GM21526 (cell line): ENCODE results near the gene SNIP1.
"Not testable (repeated sequence)": the region's sequence is repeated elsewhere in the genome, so short reads cannot be mapped to it uniquely, and the experiment has no call there.

ENCODE experiments used
- ATAC-seq: cut with Tn5 transposase; IDR thresholded peaks from one replicate; pipeline ENCODE4 v1.9.1; 2021; ENCODE audit warnings: moderate library complexity; ENCODE audit not compliant: unreplicated experiment, low FRiP score

Gene SNIP1

DNA sequence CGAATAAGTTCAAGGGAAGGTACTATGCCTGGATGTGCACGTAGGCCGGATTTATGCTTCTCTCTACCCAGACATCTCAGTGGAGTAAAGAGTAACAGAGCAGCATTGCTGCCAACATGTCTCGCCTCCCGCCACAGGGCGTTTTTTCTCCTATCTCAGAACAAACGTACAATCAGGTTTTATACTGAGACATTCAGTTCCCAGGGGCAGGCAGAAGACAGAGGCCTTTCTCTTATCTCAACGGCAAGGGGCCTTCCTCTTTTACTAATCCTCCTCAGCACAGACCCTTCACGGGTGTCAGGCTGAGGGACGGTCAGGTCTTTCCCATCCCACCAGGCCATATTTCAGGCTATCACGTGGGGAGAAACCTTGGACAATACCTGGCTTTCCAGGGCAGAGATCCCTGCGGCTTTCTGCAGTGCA lies 5.9 kb upstream of the SNIP1 start:
- ATAC-seq: not testable (repeated sequence)

DNA sequence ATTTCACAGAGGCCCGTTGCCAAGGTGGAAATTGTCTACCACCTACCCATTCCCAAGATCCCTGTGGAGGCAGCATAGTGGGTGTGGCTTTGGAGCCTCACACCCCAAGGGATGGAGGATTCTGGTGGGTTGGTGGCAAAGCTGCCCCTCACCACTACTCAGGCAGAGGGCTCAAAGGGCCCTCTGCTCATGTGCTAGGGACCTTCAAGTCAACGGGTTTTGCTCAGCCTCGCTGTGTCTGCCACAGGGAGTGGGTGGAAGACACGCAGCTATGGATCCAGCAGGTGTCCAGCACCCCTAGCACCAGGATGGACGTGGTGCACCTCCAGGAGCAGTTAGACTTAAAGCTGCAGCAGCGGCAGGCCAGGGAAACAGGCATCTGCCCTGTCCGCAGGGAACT lies 5.0 kb upstream of the SNIP1 start:
- ATAC-seq: no peak

GRCh38 chr1:37558411-37558810 lies 4.3 kb upstream of the SNIP1 start:
- ATAC-seq: no peak

- ATAC-seq: no peak
Observed at GRCh38 chr1:37557402-37557801, 3.3 kb upstream of the SNIP1 start.

DNA sequence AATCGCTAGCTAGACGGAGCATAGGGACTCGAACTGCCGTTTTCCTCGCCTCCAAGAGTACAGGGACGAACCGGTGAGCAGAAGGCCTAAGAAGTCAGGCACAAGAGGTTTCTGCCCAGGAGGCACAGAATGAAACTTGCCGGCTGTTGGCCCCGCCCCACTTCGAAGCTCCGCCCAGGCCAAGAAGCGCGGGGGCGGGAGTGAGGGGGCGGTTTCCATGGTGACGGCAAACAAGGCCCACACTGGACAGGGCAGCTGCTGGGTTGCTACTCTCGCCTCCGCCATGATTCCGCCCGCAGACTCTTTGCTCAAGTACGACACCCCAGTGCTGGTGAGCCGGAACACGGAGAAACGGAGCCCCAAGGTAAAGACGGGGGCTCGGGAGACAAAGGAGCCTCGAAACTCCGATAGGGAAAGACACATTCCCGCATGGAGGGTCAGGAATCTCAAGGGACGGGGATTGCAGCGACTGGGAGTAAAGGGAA lies 2.7 kb upstream of the SNIP1 start, which contains the start of gene DNALI1:
TSS of gene DNALI1 (plus strand) at position 229 of the 485 bp plus-strand sequence. CDS start at position 284, 55 bp downstream.
- no peak for ATAC-seq

- ATAC-seq: no peak
Observed at GRCh38 chr1:37553598-37553926, 531 bp downstream of the SNIP1 start.

GRCh38 chr1:37549341-37549740 lies 4.8 kb downstream of the SNIP1 start:
- ATAC-seq: no peak

DNA sequence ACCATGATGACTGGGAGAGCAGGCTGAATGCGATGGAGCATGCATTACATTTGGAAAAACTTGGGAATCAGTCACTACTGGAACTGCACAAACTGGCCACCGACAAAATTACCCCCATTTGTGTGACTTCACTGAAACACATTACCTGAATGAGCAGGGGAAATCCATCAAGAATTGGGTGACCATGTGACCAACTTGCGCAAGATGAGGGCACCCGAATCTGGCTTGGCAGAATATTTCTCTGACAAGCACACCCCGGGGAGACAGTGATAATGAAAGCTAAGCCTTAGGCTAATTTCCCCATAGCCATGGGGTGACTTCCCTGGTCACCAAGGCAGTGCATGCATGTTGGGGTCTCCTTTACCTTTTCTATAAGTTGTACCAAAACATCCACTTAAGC lies 9.1 kb downstream of the SNIP1 start:
- no peak for ATAC-seq

DNA sequence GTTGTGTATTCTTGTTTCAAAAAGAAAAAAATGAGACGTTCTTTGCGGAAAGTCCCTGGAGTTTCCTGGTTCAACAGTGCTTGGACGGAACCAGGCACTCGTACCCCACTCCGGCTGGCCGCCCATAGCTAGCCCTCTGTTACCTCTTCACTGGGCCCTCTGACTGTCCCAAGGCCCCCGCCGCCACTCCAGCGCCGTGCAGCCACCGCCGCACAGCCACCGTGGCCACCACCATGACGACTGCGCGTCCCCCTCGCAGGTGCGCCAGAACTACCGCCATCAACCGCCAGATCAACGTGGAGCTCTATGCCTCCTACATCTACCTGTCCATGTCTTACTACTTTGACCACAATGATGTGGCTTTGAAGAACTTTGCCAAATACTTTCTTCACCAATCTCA lies 9.6 kb downstream of the SNIP1 start:
- ATAC-seq: no peak

GRCh38 chr1:37540036-37540785 lies 13.9 kb downstream of the SNIP1 start:
- no peak for ATAC-seq

DNA sequence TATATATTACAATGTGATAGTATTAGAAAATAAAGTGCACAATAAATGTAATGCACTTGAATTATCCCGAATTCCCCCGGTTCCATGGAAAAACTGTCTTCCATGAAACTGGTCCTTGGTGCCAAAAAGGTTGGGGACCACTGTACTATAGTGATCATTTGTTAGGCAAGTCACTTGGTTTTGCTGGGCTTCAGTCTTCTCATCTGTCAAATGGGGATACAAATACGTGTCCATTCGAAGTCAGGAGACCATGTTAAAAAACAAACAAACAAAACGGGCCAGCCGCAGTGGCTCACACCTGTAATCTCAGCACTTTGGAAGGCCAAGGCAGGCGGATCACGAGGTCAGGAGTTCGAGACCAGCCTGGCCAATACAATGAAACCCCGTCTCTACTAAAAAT lies 14.9 kb downstream of the SNIP1 start:
- not testable (repeated sequence) for ATAC-seq

- no peak for ATAC-seq
Observed at GRCh38 chr1:37537378-37537777, 16.7 kb downstream of the SNIP1 start.

- no peak for ATAC-seq
Observed at GRCh38 chr1:37533317-37534093, 20.6 kb downstream of the SNIP1 start.

DNA sequence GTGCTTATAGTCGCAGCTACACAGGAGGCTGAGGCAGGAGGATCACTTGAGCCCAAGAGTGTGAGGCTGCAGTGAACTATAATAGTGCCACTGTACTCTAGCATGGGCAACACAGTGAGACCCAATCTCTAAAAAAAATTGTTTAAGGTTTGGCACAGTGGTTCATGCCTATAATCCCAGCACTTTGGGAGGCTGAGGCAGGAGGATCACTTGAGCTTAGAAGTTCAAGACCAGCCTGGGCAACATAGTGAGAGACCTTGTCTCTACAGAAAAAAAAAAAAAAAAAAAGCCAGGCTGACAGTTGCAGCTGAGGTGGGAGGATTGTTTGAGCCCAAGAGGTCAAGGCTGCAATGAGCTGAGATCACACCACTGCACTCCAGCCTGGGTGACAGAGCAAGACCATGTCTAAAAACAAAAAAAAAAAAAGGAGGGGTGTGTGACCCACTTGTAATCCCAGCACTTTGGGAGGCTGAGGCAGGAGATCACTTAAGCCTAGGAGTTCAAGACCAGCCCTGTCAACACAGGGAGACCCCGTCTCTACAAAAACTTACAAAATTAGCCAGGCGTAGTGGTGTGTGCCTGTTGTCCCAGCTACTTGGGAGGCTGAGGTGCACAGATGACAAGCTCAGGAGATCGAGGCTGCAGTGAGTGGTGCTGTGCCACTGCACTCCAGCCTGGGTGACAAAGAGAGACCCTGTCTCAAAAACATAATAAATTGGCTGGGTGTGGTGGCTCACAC lies 21.5 kb downstream of the SNIP1 start:
- not testable (repeated sequence) for ATAC-seq

DNA sequence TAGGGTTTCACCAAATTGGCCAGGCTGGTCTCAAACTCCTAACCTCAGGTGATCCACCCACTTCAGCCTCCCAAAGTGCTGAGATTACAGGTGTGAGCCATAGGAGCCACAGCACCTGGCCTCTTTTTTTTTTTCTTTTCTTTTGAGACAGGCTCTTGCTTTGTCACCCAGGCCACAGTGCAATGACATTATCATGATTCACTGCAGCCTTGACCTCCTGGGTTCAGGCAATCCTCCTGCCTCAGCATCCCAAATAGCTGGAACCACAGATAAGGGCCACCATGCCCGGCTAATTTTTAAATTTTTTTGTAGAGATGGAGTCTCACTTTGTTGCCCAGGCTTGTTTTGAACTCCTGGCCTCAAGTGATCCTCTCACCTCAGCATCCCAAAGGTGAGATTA lies 24.2 kb downstream of the SNIP1 start:
- not testable (repeated sequence) for ATAC-seq

- ATAC-seq: no peak
Observed at GRCh38 chr1:37519613-37520012, 34.5 kb downstream of the SNIP1 start.

GRCh38 chr1:37518929-37519328 lies 35.2 kb downstream of the SNIP1 start:
- not testable (repeated sequence) for ATAC-seq

DNA sequence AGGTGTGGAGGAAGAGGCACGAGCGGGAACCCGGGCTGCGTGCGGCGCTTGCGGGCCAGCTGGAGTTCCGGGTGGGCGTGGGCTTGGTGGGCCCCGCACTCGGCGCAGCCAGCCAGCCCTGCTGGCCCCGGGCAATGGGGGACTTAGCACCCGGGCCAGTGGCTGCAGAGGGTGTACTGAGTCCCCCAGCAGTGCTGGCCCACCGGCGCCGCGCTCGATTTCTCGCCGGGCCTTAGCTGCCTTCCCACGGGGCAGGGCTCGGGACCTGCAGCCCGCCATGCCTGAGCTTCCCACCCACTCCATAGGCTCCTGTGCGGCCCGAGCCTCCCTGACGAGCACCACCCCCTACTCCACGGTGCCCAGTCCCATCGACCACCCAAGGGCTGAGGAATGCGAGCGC lies 35.9 kb downstream of the SNIP1 start:
- not testable (repeated sequence) for ATAC-seq

- no peak for ATAC-seq
Observed at GRCh38 chr1:37517569-37517968, 36.5 kb downstream of the SNIP1 start.

DNA sequence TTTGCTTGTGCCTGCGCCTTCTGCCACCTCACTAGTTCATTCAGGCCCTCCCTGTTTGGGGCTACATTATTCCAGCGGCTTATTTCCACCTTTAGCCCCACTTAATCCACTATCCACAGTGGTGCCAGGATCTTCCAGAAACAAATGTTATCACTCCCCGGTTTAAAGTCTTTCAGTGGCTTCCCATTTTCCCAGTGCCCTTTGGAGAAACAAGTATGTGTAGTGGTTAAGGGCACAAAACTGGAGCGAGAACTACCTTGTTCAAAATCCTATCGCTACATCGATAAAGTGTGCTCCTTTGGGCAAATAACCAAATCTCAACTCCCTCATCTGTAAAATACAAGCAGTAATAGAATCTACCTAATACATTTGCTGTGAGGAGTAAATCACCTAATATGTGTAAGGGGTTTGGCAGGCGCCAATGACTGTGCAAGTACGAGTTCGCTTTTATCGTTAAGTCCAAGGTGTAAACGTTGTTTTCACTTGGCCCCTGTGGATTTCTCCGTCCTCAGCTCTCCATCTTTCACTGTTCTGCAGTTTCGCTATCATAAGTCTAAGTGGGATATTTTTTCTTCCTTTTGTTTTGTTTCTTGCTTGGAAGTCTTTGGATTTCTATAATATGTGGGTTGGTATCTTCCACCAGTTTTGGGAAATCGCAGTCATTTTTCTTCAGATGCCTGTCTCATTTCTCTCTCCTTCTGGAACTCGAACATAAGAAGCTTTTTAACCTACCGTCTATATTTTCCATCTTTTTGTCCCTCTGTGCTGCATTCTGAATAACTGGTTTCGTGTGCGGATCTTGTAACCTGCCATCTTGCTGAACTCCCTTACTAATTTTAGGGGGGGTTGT lies 38.7 kb downstream of the SNIP1 start:
- ATAC-seq: no peak
